Measurements from ENCODE around the gene ARRDC1.

Gene ARRDC1

DNA sequence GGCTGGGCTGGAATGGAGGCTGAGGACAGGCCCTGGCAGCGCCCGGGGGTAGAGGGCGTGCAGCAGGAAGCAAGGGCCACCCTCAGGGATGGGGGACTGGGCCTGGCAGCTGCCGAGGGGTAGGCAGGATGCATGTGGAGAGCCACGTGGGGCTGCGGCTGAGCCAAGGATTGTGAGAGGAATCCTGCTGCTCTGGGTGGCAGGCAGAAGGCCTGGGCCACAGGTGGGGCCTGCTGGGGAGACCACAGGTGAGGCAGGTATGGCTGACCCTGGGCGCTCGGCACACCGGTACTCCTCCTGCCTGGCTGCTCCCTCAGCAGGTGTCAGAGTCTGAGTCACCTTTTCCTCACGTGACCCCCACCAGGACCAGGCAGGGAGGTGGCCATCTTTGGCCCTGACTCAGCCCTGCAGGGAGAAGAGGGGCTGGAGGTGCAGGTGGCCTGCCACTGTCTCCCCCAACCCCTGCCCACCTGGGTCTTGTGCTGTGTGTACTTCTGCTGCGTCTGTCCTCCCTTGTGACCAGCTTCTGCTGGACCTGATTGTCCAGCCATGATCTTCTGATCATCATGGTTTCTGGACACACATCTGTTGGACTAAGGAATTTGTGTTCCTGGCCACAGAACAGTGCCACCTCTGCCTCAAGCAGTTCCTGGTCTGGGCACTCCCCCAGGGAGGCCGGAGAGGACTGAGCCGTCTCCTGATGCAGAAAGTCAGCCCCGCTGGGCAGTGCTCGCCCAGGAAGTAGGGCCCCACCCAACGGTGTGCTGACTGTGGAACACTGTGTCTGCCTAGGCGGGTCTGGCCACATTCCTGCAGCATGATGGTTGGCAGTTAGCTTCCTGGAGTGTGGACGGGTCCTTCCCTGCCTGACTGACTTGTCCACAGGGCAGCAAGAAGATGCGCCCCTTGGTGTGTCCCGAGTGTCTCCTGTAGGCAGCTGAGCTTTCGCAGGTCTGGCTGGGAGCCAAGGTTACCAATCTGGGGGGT lies 6.4 kb downstream of the ARRDC1 start (continued):
- peak; percentile 86 for TF ChIP-seq KLF1 (tag by site-specific recombination; IDR thresholded peaks at IDR 0.05)
- TF ChIP-seq SP7 (tag by site-specific recombination; IDR thresholded peaks at IDR 0.05): 0 out of 2 replicates have a peak, but pooled peaks have one; percentile 47
- peak; percentile 43; the same call in 1 of the 2 replicates for TF ChIP-seq OSR2 (tag by site-specific recombination; IDR thresholded peaks at IDR 0.05)
- TF ChIP-seq ZNF354C (tag by site-specific recombination; IDR thresholded peaks at IDR 0.05; ENCODE audit: borderline replicate concordance, low read depth): no peak
- 0 out of 2 replicates have a peak, but pooled peaks have one; percentile 28 for TF ChIP-seq ZNF423 (tag by site-specific recombination; IDR thresholded peaks at IDR 0.05)
- TF ChIP-seq ZFP69B (tag by site-specific recombination; IDR thresholded peaks at IDR 0.05): peak; percentile 74; the same call in 1 of the 2 replicates
- TF ChIP-seq ZNF335 (tag by site-specific recombination; conservative IDR thresholded peaks at IDR 0.05): peak; percentile 58
- TF ChIP-seq RBAK (tag by site-specific recombination; IDR thresholded peaks at IDR 0.05): no peak
- TF ChIP-seq ZNF623 (tag by site-specific recombination; IDR thresholded peaks at IDR 0.05): no peak
- TF ChIP-seq YY2 (tag by site-specific recombination; IDR thresholded peaks at IDR 0.05): peak; percentile 80
- peak; percentile 86 for TF ChIP-seq GLIS2 (tag by site-specific recombination; IDR thresholded peaks at IDR 0.05)
- TF ChIP-seq, protein P1, sequence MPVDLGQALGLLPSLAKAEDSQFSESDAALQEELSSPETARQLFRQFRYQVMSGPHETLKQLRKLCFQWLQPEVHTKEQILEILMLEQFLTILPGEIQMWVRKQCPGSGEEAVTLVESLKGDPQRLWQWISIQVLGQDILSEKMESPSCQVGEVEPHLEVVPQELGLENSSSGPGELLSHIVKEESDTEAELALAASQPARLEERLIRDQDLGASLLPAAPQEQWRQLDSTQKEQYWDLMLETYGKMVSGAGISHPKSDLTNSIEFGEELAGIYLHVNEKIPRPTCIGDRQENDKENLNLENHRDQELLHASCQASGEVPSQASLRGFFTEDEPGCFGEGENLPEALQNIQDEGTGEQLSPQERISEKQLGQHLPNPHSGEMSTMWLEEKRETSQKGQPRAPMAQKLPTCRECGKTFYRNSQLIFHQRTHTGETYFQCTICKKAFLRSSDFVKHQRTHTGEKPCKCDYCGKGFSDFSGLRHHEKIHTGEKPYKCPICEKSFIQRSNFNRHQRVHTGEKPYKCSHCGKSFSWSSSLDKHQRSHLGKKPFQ (tag by site-specific recombination; IDR thresholded peaks at IDR 0.05): no peak
- TF ChIP-seq PRDM6 (tag by site-specific recombination; IDR thresholded peaks at IDR 0.05): no peak
- TF ChIP-seq ZNF155 (tag by site-specific recombination; IDR thresholded peaks at IDR 0.05): no peak
- TF ChIP-seq HOXA7 (CRISPR knock-in tag; IDR thresholded peaks at IDR 0.05; ENCODE audit: borderline replicate concordance): no peak
- TF ChIP-seq, protein P2, sequence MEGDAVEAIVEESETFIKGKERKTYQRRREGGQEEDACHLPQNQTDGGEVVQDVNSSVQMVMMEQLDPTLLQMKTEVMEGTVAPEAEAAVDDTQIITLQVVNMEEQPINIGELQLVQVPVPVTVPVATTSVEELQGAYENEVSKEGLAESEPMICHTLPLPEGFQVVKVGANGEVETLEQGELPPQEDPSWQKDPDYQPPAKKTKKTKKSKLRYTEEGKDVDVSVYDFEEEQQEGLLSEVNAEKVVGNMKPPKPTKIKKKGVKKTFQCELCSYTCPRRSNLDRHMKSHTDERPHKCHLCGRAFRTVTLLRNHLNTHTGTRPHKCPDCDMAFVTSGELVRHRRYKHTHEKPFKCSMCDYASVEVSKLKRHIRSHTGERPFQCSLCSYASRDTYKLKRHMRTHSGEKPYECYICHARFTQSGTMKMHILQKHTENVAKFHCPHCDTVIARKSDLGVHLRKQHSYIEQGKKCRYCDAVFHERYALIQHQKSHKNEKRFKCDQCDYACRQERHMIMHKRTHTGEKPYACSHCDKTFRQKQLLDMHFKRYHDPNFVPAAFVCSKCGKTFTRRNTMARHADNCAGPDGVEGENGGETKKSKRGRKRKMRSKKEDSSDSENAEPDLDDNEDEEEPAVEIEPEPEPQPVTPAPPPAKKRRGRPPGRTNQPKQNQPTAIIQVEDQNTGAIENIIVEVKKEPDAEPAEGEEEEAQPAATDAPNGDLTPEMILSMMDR (tag by site-specific recombination; IDR thresholded peaks at IDR 0.05): no peak
- TF ChIP-seq ZNF146 (tag by site-specific recombination; IDR thresholded peaks at IDR 0.05): no peak
- TF ChIP-seq ZNF548 (tag by site-specific recombination; IDR thresholded peaks at IDR 0.05): no peak
- no peak for TF ChIP-seq ZNF488 (tag by site-specific recombination; IDR thresholded peaks at IDR 0.05)
- no peak for TF ChIP-seq ZXDB (tag by site-specific recombination; IDR thresholded peaks at IDR 0.05)
- no peak for TF ChIP-seq BCL11A (tag by site-specific recombination; IDR thresholded peaks at IDR 0.05; ENCODE audit: low read depth)
- TF ChIP-seq ZNF292 (tag by site-specific recombination; IDR thresholded peaks at IDR 0.05; ENCODE audit: borderline replicate concordance, low read depth): no peak
- TF ChIP-seq ZNF114 (tag by site-specific recombination; IDR thresholded peaks at IDR 0.05): no peak
- no peak for TF ChIP-seq ZNF112 (tag by site-specific recombination; IDR thresholded peaks at IDR 0.05)
- TF ChIP-seq WT1 (tag by site-specific recombination; IDR thresholded peaks at IDR 0.05): 0 out of 2 replicates have a peak, but pooled peaks have one; percentile 17
- TF ChIP-seq ZNF394 (tag by site-specific recombination; IDR thresholded peaks at IDR 0.05; ENCODE audit: borderline replicate concordance): peak; percentile 99
- TF ChIP-seq ZNF600 (tag by site-specific recombination; IDR thresholded peaks at IDR 0.05): peak; percentile 95
- TF ChIP-seq ZNF404 (tag by site-specific recombination; IDR thresholded peaks at IDR 0.05): no peak
- no peak for TF ChIP-seq ZNF658 (tag by site-specific recombination; IDR thresholded peaks at IDR 0.05)
- TF ChIP-seq ZNF157 (tag by site-specific recombination; IDR thresholded peaks at IDR 0.05): no peak
- no peak; the same call in 1 of the 2 replicates for TF ChIP-seq TRIM28 (IDR thresholded peaks at IDR 0.05; ENCODE audit: borderline replicate concordance, low read length)
- TF ChIP-seq ZNF510 (tag by site-specific recombination; IDR thresholded peaks at IDR 0.05; ENCODE audit: insufficient replicate concordance): no peak
- TF ChIP-seq, protein P3, sequence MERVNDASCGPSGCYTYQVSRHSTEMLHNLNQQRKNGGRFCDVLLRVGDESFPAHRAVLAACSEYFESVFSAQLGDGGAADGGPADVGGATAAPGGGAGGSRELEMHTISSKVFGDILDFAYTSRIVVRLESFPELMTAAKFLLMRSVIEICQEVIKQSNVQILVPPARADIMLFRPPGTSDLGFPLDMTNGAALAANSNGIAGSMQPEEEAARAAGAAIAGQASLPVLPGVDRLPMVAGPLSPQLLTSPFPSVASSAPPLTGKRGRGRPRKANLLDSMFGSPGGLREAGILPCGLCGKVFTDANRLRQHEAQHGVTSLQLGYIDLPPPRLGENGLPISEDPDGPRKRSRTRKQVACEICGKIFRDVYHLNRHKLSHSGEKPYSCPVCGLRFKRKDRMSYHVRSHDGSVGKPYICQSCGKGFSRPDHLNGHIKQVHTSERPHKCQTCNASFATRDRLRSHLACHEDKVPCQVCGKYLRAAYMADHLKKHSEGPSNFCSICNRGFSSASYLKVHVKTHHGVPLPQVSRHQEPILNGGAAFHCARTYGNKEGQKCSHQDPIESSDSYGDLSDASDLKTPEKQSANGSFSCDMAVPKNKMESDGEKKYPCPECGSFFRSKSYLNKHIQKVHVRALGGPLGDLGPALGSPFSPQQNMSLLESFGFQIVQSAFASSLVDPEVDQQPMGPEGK (tag by site-specific recombination; IDR thresholded peaks at IDR 0.05): peak; percentile 65
